ENCODE data around the gene TRIP13.
A peak's percentile ranks its signal among the peaks of the same experiment; 100 is the strongest.

Gene TRIP13

DNA sequence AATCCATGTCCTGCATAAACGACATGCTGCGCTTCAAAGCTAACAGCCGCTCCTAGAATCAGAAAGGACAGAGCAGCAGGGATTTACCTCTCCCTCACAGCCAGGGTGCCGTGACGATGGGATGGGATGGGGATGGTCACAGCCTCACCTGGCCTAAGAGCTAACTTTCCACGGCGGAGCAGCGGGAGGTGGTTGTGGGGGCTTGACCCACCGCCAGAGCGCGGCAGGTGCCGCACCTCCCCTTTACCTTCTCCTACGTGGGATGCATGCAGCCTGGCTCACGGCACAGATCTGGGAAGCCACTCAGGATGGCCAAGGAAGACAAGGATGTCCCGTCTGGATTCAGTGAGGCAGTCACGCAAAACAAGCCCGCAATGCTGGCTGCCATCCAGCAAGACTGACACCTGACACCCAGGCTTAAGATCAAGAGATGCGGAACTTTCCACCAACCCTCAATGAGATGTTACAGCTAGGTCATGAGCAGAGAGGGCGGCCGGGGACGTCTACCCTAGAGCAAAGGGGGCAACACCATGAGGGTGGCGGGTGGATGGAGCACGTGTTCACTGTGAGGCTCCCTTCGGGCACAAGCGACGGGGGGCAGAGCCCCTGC, 5.9 kb upstream of the TRIP13 start:
- DNase-seq (ENCODE audit: insufficient read length, low spot score): no peak
- no peak for TF ChIP-seq POLR2A (IDR thresholded peaks at IDR 0.05; ENCODE audit: low read depth, low read length)
- no peak for FAIRE-seq

DNA sequence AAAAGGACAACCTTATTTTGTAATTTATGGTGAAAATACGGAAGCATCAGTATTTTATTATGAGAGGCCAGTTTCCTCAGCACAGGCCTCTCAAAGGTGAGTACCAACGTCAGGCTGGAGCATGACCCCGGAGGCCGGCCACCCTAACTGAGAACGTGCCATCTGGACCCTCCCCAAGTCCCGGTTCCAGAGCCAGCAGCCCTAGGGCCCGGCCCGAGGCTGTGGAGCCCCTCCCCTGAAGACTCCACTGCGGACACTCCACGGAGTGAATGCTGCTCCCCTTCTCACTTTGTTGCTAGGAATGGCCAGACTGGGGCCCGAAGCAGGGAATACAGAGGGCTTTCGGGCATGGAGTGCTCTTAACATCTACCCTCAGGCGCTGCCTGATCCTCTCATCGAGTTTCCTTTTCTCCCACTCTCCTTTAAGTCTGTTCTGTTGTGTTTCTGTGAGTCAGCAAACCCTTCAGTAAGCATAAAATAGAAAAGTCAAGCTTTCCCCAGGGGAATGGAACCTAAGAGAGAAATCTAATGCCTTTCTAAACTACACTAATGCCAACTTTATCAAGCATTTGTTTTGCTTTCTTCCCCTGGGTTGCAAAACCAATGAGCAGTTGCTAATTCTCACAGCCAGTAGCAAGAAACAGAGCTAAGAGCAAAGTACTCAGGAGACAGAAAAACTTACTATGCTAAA, 4.6 kb upstream of the TRIP13 start:
- FAIRE-seq (no peak), DNase-seq (ENCODE audit: insufficient read length, low spot score) (no peak)
- no peak for TF ChIP-seq POLR2A (IDR thresholded peaks at IDR 0.05; ENCODE audit: low read depth, low read length)

DNA sequence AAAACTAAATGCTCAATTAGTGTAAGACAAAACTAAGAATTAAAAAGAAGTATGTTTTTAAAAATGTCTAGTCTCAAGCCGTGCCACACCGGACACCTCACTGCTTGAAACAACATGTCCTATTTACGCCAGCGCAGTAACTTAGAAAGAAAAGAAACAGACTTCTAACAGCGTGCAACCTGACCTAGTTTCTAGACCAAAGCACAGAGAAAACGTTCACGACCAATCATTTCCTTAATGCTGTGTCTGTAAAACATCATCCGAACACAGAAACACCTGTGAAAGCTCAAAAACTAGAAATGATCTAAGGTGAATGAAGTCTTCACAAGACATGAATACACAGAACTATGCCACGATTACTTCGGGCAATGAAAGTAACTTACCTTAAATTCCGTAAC, 4.0 kb upstream of the TRIP13 start:
- no peak for DNase-seq (ENCODE audit: insufficient read length, low spot score)
- no peak for FAIRE-seq
- no peak for TF ChIP-seq POLR2A (IDR thresholded peaks at IDR 0.05; ENCODE audit: low read depth, low read length)

DNA sequence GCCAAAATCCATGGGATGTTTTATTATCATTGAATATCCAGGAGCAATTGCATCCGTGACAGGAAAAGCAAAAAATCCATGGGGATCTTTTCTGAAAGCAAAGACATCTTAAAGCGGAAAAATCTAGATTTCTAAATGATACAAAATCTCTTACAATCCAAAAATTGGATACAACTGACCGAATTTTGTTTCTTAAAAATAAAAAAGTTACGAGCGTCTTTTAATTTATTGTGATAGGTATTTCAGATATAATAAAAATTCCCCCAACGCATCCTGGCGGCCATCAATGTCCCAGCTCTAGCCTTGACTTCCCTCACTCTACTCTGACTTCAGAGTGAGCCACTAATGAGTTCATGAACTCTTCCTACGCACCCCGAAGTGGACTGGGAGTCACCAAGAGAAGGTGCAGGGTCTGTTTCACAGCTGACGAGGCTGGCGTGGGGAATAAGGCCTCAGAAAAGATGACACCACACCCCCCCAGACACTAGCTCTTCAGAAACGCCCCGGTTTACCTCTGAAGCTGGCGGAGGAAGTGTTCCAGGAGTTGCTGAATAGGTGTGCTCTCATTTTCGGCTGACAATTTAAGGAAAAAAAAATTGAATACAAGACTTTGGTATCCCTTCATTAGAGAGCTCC, 3.5 kb upstream of the TRIP13 start:
- TF ChIP-seq POLR2A (IDR thresholded peaks at IDR 0.05; ENCODE audit: low read depth, low read length): no peak
- FAIRE-seq (no peak), DNase-seq (ENCODE audit: insufficient read length, low spot score) (no peak)

DNA sequence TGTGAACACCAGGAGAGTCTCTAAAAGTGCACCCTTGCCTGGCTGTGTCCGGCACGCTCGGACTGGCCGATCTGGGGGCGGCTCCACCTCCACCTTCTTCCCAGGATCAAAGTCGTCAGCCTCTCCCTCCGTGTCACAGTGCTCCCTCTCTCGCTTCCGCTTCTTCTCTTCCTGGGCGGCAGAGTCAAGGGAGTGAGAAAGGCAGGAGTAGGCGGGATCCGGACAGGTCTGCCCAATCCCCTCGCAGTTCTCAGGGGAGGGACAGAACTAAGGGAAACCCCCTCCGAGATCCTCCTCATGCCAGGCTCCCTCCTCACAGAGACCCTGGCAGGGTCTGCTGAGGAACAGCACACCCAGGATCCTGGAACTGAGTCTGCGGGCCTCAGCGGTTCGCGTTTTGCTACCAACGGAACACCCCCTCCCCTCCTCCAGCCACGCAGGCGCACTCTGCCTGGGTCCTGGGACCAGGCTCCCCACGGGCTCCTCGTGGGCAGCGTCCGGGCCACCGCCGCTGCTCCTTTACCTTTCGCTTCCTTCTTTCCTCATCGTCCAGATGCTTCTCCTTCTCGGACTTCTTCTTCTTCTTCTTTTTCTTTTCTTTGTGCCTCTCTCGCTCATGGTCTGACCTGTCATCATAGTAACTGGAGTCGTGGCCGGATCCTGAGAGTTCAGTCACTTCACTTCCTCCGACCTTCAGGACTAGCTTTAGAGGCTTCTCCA, 1.4 kb upstream of the TRIP13 start:
- no peak for TF ChIP-seq POLR2A (IDR thresholded peaks at IDR 0.05; ENCODE audit: low read depth, low read length)
- FAIRE-seq (no peak), DNase-seq (ENCODE audit: insufficient read length, low spot score) (no peak)

GRCh38 chr5:891837-892393, 769 bp upstream of the TRIP13 start:
- no peak for FAIRE-seq
- no peak for TF ChIP-seq POLR2A (IDR thresholded peaks at IDR 0.05; ENCODE audit: low read depth, low read length)
- peak; percentile 67 for DNase-seq (ENCODE audit: insufficient read length, low spot score)

- no peak for TF ChIP-seq POLR2A (IDR thresholded peaks at IDR 0.05; ENCODE audit: low read depth, low read length)
- no peak for FAIRE-seq
- no peak for DNase-seq (ENCODE audit: insufficient read length, low spot score)
Measured at GRCh38 chr5:893137-893506, 438 bp downstream of the TRIP13 start.

DNA sequence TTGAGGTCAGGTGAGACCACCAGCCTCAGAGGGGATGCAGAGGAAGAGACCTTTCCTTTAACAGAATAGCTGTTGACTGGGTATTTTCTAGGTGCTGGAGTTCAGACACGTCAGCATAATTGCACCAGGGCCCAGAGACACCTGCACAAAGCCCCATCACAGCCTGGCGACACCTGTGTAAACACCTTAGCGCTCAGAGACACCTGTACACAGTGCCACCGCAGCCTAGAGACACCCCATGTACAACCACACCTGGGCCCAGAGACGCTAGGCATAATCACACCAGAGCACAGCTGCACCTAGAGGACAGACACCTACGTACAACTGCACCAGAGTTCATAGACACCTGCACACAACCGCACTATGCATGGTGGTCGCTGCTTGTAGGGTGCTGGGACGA, 1.0 kb downstream of the TRIP13 start:
- DNase-seq (ENCODE audit: insufficient read length, low spot score) (no peak), FAIRE-seq (no peak)
- no peak for TF ChIP-seq POLR2A (IDR thresholded peaks at IDR 0.05; ENCODE audit: low read depth, low read length)

DNA sequence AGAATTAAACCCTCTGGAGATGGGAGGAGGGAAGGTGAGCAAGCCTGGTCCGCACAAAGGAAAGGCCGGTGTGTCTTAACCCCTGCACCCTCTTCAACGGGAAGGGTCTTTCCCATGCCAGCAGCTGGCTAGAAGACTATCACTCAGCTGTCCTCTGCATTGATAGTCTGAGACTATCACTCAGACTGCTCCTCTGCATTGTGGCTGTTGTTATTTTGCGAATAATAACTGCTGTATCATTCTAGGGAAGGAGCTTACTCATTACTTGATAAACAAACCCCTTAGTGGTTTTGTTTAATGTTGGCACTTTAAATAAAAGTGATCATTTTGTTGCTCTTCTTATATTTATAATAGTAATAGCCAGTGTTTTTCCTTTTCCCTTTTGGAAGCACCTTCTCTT, 8.1 kb downstream of the TRIP13 start:
- no peak for FAIRE-seq
- no peak for TF ChIP-seq POLR2A (IDR thresholded peaks at IDR 0.05; ENCODE audit: low read depth, low read length)
- DNase-seq (ENCODE audit: insufficient read length, low spot score): no peak

DNA sequence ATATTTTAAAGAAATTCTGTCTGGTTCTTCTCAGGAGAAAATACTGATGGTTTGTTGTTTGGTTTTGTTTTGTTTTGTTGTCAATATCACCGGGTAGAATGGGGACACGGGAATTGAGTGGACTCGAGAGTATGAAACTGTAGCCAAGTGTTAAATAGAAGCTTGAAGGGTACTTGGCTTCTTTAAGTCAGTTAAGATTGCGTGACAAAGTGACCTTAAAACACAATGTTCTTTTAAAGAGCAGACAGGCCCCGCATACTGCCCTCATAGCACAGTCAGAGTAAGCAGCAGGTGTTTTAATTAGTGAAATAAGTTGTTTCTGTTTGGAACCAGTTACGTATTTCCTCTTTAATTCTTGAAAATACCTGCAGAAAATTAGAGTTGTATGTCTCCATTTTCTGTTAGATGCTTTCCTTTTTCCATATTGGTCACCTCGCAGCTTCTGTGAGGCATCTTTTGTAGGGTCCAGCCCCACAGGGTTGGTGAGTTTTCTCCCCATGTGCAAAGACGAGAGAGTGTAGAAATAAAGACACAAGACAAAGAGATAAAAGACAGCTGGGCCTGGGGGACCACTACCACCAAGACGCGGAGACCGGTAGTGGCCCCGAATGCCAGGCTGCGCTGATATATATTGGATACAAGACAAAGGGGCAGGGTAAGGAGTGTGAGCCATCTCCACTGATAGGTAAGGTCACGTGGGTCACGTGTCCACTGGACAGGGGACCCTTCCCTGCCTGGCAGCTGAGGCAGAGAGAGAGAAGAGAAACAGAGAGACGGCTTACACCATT, 9.6 kb downstream of the TRIP13 start:
- FAIRE-seq (no peak), DNase-seq (ENCODE audit: insufficient read length, low spot score) (no peak)
- no peak for TF ChIP-seq POLR2A (IDR thresholded peaks at IDR 0.05; ENCODE audit: low read depth, low read length)

GRCh38 chr5:903756-904096, 11.0 kb downstream of the TRIP13 start:
- TF ChIP-seq POLR2A (IDR thresholded peaks at IDR 0.05; ENCODE audit: low read depth, low read length): no peak
- DNase-seq (ENCODE audit: insufficient read length, low spot score) (no peak), FAIRE-seq (no peak)

DNA sequence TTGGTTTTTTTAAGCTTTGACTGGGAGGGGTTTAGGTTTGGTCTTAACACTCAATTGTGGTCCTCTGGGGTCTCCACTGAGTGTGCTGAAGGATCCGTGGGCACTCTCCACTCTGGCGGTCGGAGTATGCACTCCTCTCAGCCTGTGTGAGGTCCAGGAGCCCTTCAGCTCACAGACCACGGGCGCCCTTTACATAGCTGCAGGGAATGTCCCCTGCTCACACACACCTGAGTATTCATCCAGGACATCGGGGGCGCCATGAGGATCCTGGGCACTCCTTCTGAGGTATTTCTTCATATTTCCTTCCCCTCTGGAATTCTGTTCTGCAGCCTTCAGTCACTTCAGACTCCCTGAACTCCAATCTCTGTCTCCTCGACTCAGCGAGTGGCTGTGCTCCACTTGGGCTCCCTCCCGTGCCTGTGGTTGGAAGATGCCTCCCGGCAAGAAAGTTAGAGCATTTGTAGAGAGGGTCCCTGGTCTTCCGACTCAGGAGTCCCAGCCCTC, 12.5 kb downstream of the TRIP13 start:
- FAIRE-seq (no peak), DNase-seq (ENCODE audit: insufficient read length, low spot score) (no peak)
- TF ChIP-seq POLR2A (IDR thresholded peaks at IDR 0.05; ENCODE audit: low read depth, low read length): no peak

DNA sequence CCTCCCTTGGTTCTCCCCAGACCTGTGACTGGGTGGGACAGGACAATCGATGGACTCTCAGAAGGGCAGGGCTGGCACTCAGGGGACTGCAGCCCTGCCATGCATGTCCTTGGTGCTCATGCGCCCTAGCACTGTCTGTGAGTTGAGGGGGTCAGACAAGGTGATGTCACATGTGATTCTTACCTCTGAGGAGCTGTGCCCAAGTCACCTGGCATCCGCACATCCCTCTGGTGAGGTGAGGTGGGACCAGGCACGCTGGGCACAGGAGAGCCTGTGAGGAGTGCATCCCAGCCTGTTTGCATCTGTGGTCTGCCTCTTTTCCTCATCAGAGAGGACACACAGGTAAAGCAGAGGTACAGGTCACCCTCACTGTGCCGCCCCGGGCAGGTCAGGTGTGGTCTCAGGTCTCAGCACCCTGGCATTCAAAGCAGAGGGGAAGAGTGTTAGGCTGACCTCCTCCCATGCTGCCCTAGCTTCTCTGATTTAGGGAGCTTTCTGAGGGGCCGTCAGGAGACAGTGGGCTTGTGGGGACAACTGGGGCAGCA, 14.8 kb downstream of the TRIP13 start:
- FAIRE-seq (no peak), DNase-seq (ENCODE audit: insufficient read length, low spot score) (no peak)
- TF ChIP-seq POLR2A (IDR thresholded peaks at IDR 0.05; ENCODE audit: low read depth, low read length): no peak
